SK-N-MC (cell line): ENCODE results near the gene VAV2.

Experiments
- DNase-seq: peaks from one replicate; pipeline ENCODE4 v3.0.0-alpha.2; 2011; ENCODE audit warnings: low read depth, low spot score
- H3K27ac ChIP-seq: fragments of 200-600 bp; sonication (generic); 2 replicates; pipeline ENCODE4 v1.5.1; 2016; ENCODE audit warnings: mixed run types
- H3K36me3 ChIP-seq: fragments of 200-600 bp; sonication (generic); 2 replicates; pipeline ENCODE4 v1.6.1; 2017; ENCODE audit warnings: antibody characterized with exemption, low read length, mixed read lengths; ENCODE audit not compliant: insufficient read depth
- H3K4me3 ChIP-seq: fragments of 200-600 bp; sonication (generic); 2 replicates; pipeline ENCODE4 v1.5.1; 2016
- H3K9ac ChIP-seq: fragments of 200-600 bp; sonication (generic); 2 replicates; pipeline ENCODE4 v1.8.0; 2017; ENCODE audit warnings: mixed run types, mixed read lengths; ENCODE audit not compliant: insufficient read length
- H3K9me3 ChIP-seq: fragments of 200-600 bp; sonication (generic); 2 replicates; pipeline ENCODE4 v1.6.1; 2017; ENCODE audit warnings: low read depth, mild to moderate bottlenecking, antibody characterized with exemption, low read length, moderate library complexity, mixed read lengths
- EZH2 ChIP-seq: fragments of 200-600 bp; sonication (generic); IDR thresholded peaks from one replicate; pipeline ENCODE4 v1.6.1; 2017; ENCODE audit warnings: antibody characterized with exemption
- FOXP2 ChIP-seq: optimal IDR thresholded peaks from 2 replicates; pipeline ENCODE3; 2011; ENCODE audit warnings: mild to moderate bottlenecking, moderate library complexity; ENCODE audit not compliant: insufficient read depth; ENCODE audit errors: extremely low read length, control extremely low read depth
- POLR2AphosphoS5 ChIP-seq: IDR thresholded peaks from 2 replicates; pipeline ENCODE4 v1.6.1; 2012; ENCODE audit warnings: mild to moderate bottlenecking, low read depth, low read length, borderline replicate concordance

The VAV2 gene

DNA sequence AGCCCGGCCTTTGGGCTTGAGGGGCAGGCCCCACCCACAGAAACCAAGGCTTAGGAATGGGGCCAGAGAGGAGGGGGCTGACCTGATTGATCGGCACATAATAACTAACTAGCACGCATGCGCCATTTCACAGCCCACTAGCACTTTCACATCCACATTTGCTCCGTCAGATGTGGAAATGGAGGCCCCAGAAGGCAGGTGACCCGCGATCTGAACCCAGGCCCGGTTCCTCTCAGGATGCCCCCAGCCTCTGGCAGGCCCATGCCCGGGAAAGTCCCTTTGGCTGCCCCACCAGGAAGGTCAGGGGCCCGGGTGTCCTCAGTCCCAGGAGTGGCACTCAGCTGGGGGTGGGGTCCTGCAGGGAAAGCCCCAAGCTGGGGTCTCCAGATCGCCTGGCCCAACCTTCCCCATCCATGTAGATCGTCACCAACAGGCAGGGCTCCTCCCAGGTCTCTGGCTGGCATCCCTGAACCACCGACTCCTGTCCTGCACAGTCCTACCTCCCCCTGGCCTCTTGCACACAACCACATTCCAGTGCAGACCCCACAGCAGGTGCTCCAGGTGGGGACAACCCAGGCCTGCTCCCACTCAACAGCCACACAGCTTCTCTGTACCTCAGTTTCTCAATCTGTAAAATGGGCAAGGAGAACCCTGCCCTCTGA, 46.7 kb downstream of the VAV2 start:
- TF ChIP-seq POLR2AphosphoS5 (no peak), EZH2 (no peak), FOXP2 (no peak)
- Histone ChIP-seq H3K27ac (no peak overlapping the region), H3K9ac (no peak overlapping the region), H3K9me3 (no peaks in the 10 kb centered on the region), H3K4me3 (no peak overlapping the region), H3K36me3 (no peaks in the 10 kb centered on the region)
- DNase-seq = no peak

DNA sequence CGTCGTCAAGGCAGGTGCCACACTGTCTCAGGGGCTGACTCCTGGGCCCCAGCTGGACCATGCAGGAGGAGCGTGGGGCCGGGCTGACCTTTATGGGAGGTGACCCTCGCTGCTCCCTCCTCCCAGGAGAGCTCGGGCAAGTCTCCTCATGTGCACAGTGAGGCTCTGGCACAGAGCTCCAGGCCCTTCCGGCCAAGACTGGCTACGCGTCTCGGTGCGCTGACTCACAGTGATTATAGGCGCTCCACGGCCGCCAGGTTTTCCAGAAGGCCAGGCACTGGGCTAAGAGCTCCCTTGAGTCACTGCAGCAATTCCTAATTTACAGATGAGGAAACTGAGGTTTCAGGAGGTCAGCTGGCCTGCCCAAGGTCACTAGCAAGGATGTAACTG, 47.4 kb downstream of the VAV2 start:
- H3K4me3 ChIP-seq = no peak overlapping the region
- H3K36me3 ChIP-seq = no peaks in the 10 kb centered on the region
- no peak for TF ChIP-seq FOXP2
- TF ChIP-seq POLR2AphosphoS5 = no peak
- no peak for TF ChIP-seq EZH2
- DNase-seq = no peak
- no peak overlapping the region for H3K27ac ChIP-seq
- no peaks in the 10 kb centered on the region for H3K9me3 ChIP-seq
- H3K9ac ChIP-seq = no peak overlapping the region

GRCh38 chr9:133943781-133944745, 48.1 kb downstream of the VAV2 start:
- Histone ChIP-seq H3K27ac (no peak overlapping the region), H3K9ac (no peak overlapping the region)

DNA sequence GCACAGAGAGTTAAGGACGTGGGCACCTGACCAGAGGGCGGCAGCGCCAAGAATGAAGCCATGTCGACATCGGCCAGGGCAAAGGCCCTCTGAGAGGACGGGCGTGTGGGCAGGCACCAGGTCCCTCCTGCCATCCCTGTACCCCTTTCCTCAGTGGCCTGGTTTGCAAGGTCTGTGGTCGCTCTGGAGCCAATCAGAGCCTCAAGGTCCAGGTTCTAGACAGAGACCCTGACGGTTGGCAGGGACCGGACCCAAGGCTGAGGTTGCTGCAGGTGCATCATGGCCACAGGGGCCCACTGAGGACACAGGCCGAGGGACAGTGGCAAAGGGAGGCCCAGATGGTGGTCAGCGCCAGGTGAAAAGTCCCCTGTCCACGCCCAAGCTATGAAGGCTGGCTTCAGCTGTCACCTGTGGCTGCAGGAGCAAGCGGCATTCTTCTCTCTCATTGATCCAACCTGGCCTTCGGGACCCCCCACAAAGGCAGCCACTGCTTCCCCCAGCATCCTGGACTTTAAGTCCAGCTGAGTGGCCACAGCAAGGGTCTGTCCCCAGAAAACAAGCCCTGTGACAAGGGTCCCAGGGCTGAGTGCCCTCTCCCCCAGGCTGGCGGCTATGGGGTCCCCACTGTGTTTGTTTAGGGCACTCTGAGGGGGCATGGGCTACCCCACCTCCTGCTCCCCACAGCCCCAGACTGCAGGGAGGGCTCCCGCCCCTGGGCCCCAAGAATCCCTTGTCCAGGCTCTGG, 48.9 kb downstream of the VAV2 start:
- no peak for DNase-seq
- H3K27ac ChIP-seq = no peak overlapping the region
- no peaks in the 10 kb centered on the region for H3K36me3 ChIP-seq
- H3K4me3 ChIP-seq = no peak overlapping the region
- TF ChIP-seq POLR2AphosphoS5 (no peak), EZH2 (no peak)
- H3K9me3 ChIP-seq = no peaks in the 10 kb centered on the region
- H3K9ac ChIP-seq = no peak overlapping the region

More at GRCh38 chr9:133943781-133944745, 48.1 kb downstream of the VAV2 start:
- TF ChIP-seq EZH2 (no peak), FOXP2 (no peak), POLR2AphosphoS5 (no peak)
- Histone ChIP-seq H3K36me3 (no peaks in the 10 kb centered on the region), H3K9me3 (no peaks in the 10 kb centered on the region), H3K4me3 (no peak overlapping the region)
- no peak for DNase-seq

GRCh38 chr9:133942206-133942975, 49.7 kb downstream of the VAV2 start:
- H3K9me3 ChIP-seq = no peaks in the 10 kb centered on the region
- H3K4me3 ChIP-seq = no peak overlapping the region
- DNase-seq = no peak
- no peak for TF ChIP-seq EZH2
- H3K9ac ChIP-seq = no peak overlapping the region
- no peaks in the 10 kb centered on the region for H3K36me3 ChIP-seq
- no peak overlapping the region for H3K27ac ChIP-seq

DNA sequence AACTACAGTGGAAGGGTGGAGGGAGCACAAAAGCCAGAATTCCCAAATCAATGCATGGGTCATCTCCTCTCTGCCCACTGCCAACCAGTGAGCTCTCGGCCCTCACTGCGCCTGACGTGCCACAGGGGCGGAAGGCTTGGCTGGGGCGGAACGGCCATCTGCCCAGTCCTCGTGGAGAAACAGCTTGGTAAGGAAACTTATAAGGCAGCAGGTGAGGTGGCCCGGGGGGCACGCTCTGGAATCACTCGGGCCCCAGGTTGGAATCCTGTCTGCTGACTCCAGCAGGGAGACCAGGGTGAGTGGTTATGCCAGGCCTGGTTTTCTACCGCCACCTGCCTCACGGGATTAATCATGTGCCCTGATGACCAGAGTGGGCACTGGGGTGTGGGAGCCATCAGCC, 52.3 kb downstream of the VAV2 start:
- H3K9ac ChIP-seq = no peak overlapping the region
- no peak overlapping the region for H3K27ac ChIP-seq
- no peaks in the 10 kb centered on the region for H3K36me3 ChIP-seq
- DNase-seq = no peak
- no peak for TF ChIP-seq FOXP2
- TF ChIP-seq POLR2AphosphoS5 = no peak
- TF ChIP-seq EZH2 = no peak
- no peaks in the 10 kb centered on the region for H3K9me3 ChIP-seq
- no peak overlapping the region for H3K4me3 ChIP-seq

GRCh38 chr9:133939171-133939785, 52.8 kb downstream of the VAV2 start:
- no peak for DNase-seq
- TF ChIP-seq FOXP2 (no peak), POLR2AphosphoS5 (no peak), EZH2 (no peak)
- Histone ChIP-seq H3K9ac (no peak overlapping the region), H3K27ac (no peak overlapping the region), H3K9me3 (no peaks in the 10 kb centered on the region), H3K4me3 (no peak overlapping the region), H3K36me3 (no peaks in the 10 kb centered on the region)
